ENCODE data around the gene UBE3D.

- TF ChIP-seq TCF12 (IDR thresholded peaks at IDR 0.05; ENCODE audit: low read depth, low read length) (no peak), POLR2A (IDR thresholded peaks at IDR 0.05; ENCODE audit: control extremely low read depth in 1 of 2, low read depth in 2 of 2, low read length in 2 of 2) (no peak), SIX5 (IDR thresholded peaks at IDR 0.05; ENCODE audit: low read depth, low read length) (no peak)
- TF ChIP-seq, protein P1, sequence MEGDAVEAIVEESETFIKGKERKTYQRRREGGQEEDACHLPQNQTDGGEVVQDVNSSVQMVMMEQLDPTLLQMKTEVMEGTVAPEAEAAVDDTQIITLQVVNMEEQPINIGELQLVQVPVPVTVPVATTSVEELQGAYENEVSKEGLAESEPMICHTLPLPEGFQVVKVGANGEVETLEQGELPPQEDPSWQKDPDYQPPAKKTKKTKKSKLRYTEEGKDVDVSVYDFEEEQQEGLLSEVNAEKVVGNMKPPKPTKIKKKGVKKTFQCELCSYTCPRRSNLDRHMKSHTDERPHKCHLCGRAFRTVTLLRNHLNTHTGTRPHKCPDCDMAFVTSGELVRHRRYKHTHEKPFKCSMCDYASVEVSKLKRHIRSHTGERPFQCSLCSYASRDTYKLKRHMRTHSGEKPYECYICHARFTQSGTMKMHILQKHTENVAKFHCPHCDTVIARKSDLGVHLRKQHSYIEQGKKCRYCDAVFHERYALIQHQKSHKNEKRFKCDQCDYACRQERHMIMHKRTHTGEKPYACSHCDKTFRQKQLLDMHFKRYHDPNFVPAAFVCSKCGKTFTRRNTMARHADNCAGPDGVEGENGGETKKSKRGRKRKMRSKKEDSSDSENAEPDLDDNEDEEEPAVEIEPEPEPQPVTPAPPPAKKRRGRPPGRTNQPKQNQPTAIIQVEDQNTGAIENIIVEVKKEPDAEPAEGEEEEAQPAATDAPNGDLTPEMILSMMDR (IDR thresholded peaks at IDR 0.05; ENCODE audit: control extremely low read depth in 1 of 3, insufficient read depth in 1 of 3, low read depth in 1 of 3, low read length in 3 of 3), result no peak
Measured at GRCh38 chr6:82917346-82918064, 148.1 kb downstream of the UBE3D start.

Data from H1 (cell line).